Testis (tissue), 3 donors: ENCODE data around the gene MAPKBP1. TPM values are rescaled to one million over a fixed set of nuclear protein-coding genes. Genes with fewer than 3 reads are reported as not detected.

ENCODE experiments used
- DNase-seq: peaks from one replicate; pipeline ENCODE4 v3.0.0-alpha.2; 2019
- H3K27ac ChIP-seq, 2 donors: fragments of 200-600 bp; sonication (generic); one replicate each; pipeline ENCODE4 v1.5.1; 2019
- H3K27me3 ChIP-seq: fragments of 200-600 bp; sonication (generic); one replicate; pipeline ENCODE4 v1.5.1; 2019
- H3K36me3 ChIP-seq: fragments of 200-600 bp; sonication (generic); one replicate; pipeline ENCODE4 v1.5.1; 2017; ENCODE audit warnings: low read depth; ENCODE audit errors: missing control alignments
- H3K4me1 ChIP-seq: fragments of 200-600 bp; sonication (generic); one replicate; pipeline ENCODE4 v1.5.1; 2019
- H3K4me3 ChIP-seq, 2 donors: fragments of 200-600 bp; sonication (generic); one replicate each; pipeline ENCODE4 v1.5.1; 2017 to 2019
- H3K9me3 ChIP-seq: fragments of 200-600 bp; sonication (generic); one replicate; pipeline ENCODE4 v1.5.1; 2017
- CTCF ChIP-seq, 3 experiments: fragments of 450-650 bp in 2 of 3; fragments of 200-600 bp in 1 of 3; sonication (generic) in 1 of 3; IDR thresholded peaks; one replicate each; pipeline ENCODE4 v1.5.1; 2016 to 2019; ENCODE audit warnings: antibody characterized with exemption in 3 of 3, mild to moderate bottlenecking in 2 of 3, moderate library complexity in 1 of 3
- POLR2A ChIP-seq: fragments of 450-650 bp; IDR thresholded peaks from one replicate; pipeline ENCODE4 v1.6.1; 2017; ENCODE audit warnings: antibody characterized with exemption, mild to moderate bottlenecking, moderate library complexity
- WGBS, 2 donors: methylation state at CpG; one replicate each; pipeline ENCODE4 v1.1.5; 2018; 5-methylcytosine and 5-hydroxymethylcytosine counted together
- intact Hi-C: fragments of 100-400 bp; cut with DNase I; formaldehyde crosslinking; loops from one replicate; pipeline ENCODE4 v1.15.1; 2023; ENCODE audit warnings: low total_unique reads
- polyA plus RNA-seq: library from polyadenylated mRNA; stranded (reverse); fragments of 350-450 nt; fragmentation: Illumina TruSeq; extraction: RNeasy Lipid Tissue Mini Kit (QIAGEN cat#74804); gene quantifications from one replicate; pipeline ENCODE4 v1.2.3, GENCODE V29; 2014; ENCODE audit warnings: low read depth, low replicate concordance; ENCODE audit not compliant: insufficient read depth
- total RNA-seq, 2 donors: library from RNA; depleted of rRNA; stranded (reverse); fragments of >200 nt; gene quantifications; one replicate each; pipeline ENCODE4 v1.2.3, GENCODE V29; 2016

The MAPKBP1 gene
- total and polyA plus RNA-seq, 3 donors from 2014 or later: 76.2 to 159 (median 156) TPM

GRCh38 chr15:41832875-41833274, 58.6 kb downstream of the MAPKBP1 start:
- H3K27ac ChIP-seq: no peak overlapping the region
- H3K4me1 ChIP-seq: peaks cover 8% of the 10 kb centered on the region
- H3K9me3 ChIP-seq: no peaks in the 10 kb centered on the region
- H3K36me3 ChIP-seq: no peaks in the 10 kb centered on the region
- no peak for DNase-seq
- no peaks in the 10 kb centered on the region for H3K27me3 ChIP-seq
- no peak overlapping the region for H3K4me3 ChIP-seq
- TF ChIP-seq POLR2A: no peak
- TF ChIP-seq CTCF (IDR thresholded peaks at IDR 0.05): no peak
- 94 to 95% methylated on average over 3 of the region's 3 CpGs for WGBS, 2 donors
- intact Hi-C loops: no loop called here

DNA sequence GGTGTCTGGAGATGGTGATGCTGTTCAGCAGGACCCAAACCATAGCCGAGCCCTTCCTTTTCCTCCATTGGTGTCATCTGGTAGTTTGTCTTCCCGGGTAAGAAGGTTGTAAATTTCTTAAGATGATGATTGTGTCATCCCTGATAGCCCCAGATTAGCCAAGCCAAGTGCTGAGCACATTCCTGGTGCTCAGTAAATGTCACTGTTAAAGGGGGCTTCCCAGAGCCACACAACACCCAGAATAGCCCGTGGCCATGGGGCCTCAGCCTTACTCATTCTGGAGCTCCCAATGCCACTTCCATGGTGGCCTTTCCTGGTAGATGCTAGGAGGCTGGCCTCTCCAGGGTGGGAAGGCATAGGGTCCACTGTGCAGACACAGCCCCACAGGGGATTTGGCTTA, 59.8 kb downstream of the MAPKBP1 start:
- TF ChIP-seq CTCF (IDR thresholded peaks at IDR 0.05) (no peak), POLR2A (no peak)
- 78 to 84% methylated on average over 2 to 3 of the region's 3 CpGs for WGBS, 2 donors
- Histone ChIP-seq H3K4me3 (no peak overlapping the region), H3K27ac (no peak overlapping the region), H3K9me3 (no peaks in the 10 kb centered on the region), H3K36me3 (no peaks in the 10 kb centered on the region), H3K27me3 (no peaks in the 10 kb centered on the region), H3K4me1 (peaks cover 2% of the 10 kb centered on the region)
- intact Hi-C loops: no loop called here
- no peak for DNase-seq

DNA sequence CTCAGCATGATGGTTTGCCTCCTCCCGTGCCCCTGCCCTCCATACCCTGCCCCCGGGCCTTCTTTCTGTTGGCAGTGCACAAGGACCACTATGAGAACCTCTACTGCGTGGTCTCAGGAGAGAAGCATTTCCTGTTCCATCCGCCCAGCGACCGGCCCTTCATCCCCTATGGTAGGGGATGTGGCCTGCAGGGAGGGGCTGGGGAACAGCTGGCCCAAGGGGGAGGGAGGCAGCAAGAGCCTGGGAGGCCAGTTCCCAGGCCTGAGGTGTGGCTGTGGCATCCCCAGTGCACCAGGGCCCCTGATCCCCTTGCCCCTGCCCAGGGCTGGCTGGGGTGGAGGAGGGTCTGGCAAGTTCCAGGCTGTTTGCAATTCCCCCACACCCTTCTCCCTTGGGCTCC, 61.8 kb downstream of the MAPKBP1 start:
- TF ChIP-seq POLR2A (no peak), CTCF (IDR thresholded peaks at IDR 0.05) (no peak)
- intact Hi-C loops: no loop called here
- 75% methylated on average over 6 of the region's 6 CpGs; no CpG with 5 or more reads in 1 of the 2 donors for WGBS, 2 donors

DNA sequence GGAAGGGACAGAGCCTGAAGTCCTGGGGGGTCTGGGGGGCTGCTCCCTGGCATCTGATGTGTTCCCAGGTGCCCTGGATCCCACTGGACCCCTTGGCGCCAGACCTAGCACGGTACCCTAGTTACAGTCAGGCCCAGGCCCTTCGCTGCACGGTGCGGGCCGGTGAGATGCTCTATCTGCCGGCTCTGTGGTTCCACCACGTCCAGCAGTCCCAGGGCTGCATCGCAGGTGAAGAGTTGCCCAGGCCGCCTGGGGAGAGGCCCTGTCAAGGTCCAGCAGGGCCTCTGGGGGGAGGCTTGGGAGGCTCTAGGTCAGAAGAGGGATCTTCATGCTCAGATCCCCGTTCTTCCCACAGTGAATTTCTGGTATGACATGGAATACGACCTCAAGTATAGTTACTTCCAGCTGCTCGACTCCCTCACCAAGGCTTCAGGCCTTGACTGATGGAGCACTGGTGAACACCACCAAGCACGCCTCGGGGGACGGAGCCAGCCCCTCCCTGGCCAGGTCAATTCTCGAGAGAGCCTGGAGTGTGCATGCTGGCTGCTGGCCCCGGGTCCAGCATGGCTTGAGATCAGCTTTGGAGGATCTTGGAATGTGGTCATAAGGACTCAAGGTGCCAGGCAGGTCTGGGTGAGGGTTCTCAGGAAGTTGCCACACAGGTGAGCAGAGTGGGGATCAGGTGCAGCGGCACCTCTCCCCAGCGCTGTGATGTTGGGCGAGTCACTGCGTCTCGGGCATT, 62.6 kb downstream of the MAPKBP1 start:
- H3K4me1 ChIP-seq: no peaks in the 10 kb centered on the region
- H3K36me3 ChIP-seq: no peaks in the 10 kb centered on the region
- no peaks in the 10 kb centered on the region for H3K27me3 ChIP-seq
- TF ChIP-seq CTCF (IDR thresholded peaks at IDR 0.05) (no peak), POLR2A (no peak)
- intact Hi-C loops: no loop called here
- no peaks in the 10 kb centered on the region for H3K9me3 ChIP-seq
- no peak for DNase-seq
- no peak overlapping the region for H3K27ac ChIP-seq
- no peak overlapping the region for H3K4me3 ChIP-seq
- WGBS, 2 donors: 92 to 96% methylated on average over 16 to 23 of the region's 23 CpGs

More for the DNA sequence above, 61.8 kb downstream of the MAPKBP1 start:
- no peak overlapping the region for H3K27ac ChIP-seq
- no peaks in the 10 kb centered on the region for H3K36me3 ChIP-seq
- H3K4me3 ChIP-seq: no peak overlapping the region
- no peaks in the 10 kb centered on the region for H3K4me1 ChIP-seq
- no peak for DNase-seq
- H3K27me3 ChIP-seq: no peaks in the 10 kb centered on the region
- H3K9me3 ChIP-seq: no peaks in the 10 kb centered on the region

GRCh38 chr15:41838400-41838897, 64.2 kb downstream of the MAPKBP1 start, which contains the start of gene PLA2G4B:
TSS of gene PLA2G4B (plus strand) at chr15:41838847. CDS start at chr15:41838914, 67 bp downstream.
- Histone ChIP-seq H3K27me3 (no peaks in the 10 kb centered on the region), H3K4me3 (no peak within 1 kb of the TSS), H3K27ac (no peak within 1 kb of the TSS), H3K36me3 (no peaks in the 10 kb centered on the region), H3K4me1 (no peaks in the 10 kb centered on the region), H3K9me3 (no peaks in the 10 kb centered on the region)
- TF ChIP-seq CTCF (IDR thresholded peaks at IDR 0.05) (no peak), POLR2A (no peak)
- DNase-seq: no peak
- intact Hi-C loops: no loop called here
- WGBS, 2 donors: 90 to 93% methylated on average over 3 to 6 of the region's 6 CpGs
